Left kidney (tissue), 2 donors: ENCODE measurements around the gene PHKB. TPM values are rescaled to one million over a fixed set of nuclear protein-coding genes. Genes with fewer than 3 reads are reported as not detected.
A peak's percentile ranks its signal among the peaks of the same experiment; 100 is the strongest.
"Not testable (repeated sequence)": the region's sequence is repeated elsewhere in the genome, so short reads cannot be mapped to it uniquely, and the experiment has no call there.

Experiments
- DNase-seq: peaks from one replicate; pipeline ENCODE4 v3.0.0-alpha.2; 2013
- polyA plus RNA-seq: library from polyadenylated mRNA; unstranded; fragments of 120-200 nt; gene quantifications from one replicate; pipeline ENCODE4 v1.2.1, GENCODE V29; 2013; ENCODE audit not compliant: insufficient read length

PHKB gene
- polyA plus RNA-seq, 1 donor: 101 TPM

DNA sequence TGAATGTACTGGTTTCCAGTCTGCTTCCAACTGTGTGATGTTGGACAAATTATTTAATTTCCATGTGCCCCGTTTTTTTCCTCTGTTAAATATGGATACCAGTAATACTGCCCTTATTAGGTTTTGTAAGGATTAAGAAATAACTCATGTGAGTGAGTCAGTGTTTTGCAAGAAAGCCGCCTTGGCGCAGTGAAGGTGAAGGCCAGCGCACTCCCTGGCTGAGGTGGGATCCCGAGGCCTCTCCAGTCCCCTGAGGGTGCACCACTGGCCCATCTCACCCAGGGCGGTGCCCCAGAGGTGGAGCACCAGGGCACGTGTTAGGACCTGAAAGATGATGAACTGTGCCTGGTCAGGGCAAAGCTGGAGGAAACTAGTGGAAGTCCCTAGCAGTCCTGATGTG is 43.5 kb downstream of the PHKB start:
- DNase-seq: no peak

DNA sequence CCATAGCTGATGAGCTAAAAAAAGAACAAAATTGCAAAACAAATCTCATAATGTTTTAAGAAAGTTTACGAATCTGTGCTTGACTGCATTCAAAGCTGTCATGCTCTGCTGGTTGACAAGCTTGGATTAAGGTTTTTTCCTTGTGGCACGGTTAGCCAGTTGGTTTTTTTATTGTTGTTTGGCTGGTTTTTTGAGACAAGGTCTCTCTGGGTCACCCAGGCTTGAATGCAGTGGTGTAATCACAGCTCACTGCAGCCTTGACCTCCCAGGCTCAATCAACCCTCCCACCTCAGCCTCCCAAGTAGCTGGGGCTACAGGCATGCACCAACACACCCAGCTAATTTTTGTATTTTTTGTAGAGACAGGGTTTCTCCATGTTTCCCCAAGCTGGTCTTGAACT is 45.7 kb downstream of the PHKB start:
- DNase-seq: peak; percentile 22

DNA sequence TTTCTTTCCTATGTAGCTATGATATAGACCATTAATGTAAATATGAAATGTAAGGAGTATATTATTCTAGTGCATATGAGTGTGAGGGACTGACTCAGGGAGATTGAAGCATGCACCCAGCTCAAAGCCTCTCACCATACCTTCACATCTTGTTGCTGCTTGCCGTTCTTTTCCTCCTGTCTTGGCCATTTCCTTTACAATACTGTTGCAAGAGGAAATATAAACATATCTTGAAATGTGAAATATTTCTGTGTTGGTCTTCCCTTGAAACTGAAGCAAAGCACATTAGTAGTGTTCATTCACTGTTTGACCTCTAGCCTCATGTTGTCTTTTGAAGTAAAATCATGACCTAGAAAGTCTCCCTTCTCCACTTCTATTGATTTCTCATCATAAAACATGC is 46.6 kb downstream of the PHKB start:
- no peak for DNase-seq

DNA sequence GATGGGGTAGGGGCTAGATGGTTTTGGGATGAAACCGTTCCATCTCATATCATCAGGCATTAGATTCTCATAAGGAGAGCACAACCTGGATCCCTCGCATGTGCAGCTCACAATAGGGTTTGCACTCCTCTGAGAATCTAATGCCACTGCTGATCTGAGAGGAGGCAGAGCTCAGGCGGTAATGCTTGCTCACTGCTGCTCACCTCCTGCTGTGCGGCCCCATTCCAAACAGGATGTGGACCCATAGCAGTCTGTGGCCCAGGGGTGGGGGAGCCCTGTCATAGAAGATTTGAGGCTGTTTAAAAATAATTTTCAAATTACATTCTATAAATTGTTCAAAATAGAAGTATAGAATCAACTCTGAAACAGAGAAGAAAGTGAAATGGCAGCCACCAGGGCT is 50.8 kb downstream of the PHKB start:
- no peak for DNase-seq

DNA sequence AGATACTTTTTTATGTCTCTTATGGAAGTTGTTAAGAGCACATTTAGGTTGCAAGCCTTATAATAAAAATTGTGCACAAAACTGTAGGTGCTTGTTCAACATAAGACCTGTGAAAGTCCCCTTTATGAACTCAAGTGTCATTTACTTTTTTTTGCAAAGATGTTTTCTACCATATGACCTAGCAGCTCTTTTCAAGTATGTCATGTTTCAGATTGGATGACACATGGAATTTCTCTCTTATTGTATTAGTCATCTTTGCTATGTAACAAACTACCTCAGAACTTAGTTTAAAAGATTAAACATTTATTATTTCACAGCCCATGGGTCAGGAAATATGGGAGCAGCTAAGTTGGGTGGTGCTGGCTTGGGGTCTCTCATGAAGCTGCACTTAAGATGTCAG is 57.9 kb downstream of the PHKB start:
- no peak for DNase-seq

DNA sequence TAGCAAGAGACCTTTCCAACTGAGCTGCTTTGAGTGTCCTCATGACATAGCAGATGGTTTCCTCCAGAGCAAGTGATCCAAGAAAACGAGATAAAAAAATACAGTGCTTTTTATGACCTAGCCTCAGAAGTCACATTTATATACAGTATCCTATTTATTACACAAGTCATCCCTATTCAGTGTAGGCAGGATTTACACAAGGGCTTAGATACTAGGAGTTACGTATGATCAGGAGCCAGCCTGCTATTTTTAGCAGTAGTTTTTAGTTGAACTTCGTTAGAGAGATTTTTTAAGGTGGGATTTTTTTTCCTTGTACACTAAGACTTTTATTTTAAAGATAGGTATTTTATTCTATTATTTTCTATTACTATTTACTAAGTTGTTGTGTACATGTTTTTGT is 58.4 kb downstream of the PHKB start:
- DNase-seq: no peak

DNA sequence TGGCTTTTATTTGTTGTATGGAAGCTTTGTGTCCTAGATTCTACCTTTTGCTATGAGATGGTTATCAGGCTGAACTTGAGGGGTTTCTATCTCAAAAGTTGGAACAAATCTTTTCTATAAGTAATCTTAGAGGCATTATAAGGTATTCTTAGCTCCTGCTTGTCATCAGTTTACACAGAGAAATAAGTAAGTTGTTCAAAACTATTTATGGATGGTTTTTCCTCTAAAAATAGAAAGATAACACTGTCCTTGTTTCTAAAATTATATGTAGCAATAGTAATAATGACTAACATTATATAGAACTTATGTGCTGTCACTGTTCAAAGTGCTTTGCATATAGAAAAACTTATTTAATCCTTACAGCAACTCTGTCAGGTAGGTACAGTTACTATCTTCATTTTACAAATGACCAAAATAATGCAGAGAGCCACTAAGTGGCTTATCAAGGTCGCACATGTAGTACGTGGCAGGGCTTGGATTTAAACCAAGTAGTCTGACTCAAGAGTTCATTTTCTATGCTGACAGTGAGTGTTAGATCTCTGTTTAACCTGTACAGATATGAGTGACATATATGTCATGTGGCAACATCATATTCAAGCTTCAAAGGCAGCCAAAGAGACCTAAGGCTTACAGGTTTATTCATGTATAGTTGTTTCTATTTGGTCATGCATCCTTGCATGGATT is 59.0 kb downstream of the PHKB start:
- DNase-seq: no peak

DNA sequence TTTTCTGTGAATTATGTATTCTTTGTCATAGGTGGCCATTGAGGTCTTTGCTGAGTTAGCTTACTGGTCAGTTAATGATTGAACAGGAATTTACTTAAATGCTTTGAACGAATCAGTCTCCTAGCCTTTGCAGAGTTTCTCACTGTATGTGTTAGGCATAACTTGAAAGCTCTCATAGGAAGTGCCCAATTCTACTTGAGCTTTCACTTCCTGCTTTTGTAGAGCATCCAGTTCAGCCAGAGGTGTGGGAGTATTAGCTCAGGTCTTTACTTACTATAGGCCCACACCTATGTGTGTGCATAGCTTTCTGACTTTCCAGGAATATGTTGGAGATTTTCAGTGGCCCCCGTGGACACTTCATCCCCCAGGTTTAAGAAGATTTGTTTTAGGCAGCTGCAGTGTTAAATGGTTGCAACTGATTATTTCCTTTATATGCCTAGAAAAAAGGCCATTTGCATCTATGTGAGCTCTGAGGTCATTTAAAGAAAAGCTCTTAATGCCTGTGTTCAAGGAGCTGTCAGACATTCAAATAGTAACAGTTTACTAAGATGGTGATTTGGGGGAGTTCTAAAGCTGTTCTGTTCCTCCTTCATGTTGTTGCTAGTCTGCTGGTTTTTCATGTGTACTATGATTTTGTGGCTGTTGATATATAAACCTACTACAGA is 62.3 kb downstream of the PHKB start:
- no peak for DNase-seq

DNA sequence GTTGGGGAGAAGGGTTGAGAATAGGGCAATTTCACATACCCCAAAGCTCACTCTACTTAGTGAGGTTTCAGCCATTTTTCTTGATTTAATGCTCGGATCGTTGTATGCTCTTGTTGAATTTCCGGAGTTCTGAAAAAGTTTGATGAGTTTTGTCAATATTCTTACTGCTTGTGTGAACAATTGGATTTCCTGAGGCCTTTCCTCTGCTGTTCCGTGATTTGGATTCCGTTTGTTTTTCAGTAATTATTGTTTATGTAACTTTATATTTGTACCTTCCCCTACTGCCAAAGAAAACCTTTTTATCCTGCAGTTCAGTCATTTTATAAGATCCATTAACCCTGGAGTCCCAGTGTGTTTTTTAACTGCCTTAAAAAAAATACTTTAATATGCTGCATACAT is 62.9 kb downstream of the PHKB start:
- no peak for DNase-seq

DNA sequence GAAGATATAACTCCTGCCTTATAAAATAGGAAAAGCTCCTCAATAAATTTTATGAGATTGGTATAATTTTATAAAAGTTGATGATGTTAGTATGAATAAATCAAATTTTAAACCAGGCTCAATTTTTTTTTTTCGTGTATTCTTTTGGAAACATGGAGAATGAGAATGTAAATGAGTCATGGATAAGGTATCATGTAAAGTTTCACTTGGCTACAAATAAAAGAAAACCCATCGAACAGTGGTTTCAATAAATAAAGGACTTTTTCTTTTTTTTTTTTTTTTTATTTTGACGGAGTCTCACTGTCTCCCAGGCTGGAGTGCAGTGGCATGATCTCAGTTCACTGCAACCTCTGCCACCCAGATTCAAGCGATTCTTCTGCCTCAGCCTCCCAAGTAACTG is 67.3 kb downstream of the PHKB start:
- no peak for DNase-seq

DNA sequence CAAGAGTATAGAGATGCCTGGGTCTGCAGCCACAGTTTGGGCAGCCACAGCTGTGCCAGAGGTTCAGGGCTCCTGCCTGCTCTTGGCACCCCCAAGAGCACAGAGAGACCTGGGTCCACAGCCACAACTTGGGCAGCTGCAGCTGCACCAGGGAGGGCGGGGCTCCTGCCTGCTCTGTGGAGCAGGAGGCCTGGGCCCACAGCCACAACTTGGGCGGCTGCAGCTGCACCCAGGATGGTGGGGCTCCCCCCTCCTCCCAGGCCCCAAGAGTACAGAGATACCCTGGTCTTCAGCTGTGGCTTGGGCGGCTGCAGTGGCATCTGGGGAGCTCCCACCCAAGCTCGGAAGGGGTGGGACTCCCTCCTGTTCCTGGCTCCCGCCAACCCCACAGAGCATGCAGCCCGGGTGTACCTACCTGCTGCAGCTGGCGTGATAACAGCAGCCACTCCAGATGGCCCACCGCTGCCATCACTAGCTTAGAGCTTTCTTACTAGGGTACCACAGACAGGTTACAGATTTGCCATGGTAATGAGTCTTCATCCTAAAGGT is 72.7 kb downstream of the PHKB start:
- DNase-seq: no peak

DNA sequence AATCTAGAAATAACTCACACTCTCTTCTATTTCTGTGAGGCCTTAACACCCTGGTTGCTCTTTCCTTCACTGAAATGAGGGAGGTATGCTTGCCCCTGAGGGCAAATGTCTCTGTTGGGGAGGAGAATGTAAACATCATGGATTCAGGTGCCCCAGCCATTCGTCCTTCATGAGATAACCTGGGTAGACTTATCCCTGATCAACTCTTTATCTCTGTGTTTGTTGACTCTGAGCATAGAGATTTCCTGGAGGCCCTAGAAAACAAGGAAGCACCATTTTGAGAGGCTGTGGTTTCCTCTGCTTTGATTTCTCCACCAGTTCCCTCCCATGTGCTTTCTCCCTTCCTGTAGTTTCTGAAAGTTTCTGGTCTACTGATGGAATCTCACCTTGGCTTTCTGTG is 77.3 kb downstream of the PHKB start:
- no peak for DNase-seq

DNA sequence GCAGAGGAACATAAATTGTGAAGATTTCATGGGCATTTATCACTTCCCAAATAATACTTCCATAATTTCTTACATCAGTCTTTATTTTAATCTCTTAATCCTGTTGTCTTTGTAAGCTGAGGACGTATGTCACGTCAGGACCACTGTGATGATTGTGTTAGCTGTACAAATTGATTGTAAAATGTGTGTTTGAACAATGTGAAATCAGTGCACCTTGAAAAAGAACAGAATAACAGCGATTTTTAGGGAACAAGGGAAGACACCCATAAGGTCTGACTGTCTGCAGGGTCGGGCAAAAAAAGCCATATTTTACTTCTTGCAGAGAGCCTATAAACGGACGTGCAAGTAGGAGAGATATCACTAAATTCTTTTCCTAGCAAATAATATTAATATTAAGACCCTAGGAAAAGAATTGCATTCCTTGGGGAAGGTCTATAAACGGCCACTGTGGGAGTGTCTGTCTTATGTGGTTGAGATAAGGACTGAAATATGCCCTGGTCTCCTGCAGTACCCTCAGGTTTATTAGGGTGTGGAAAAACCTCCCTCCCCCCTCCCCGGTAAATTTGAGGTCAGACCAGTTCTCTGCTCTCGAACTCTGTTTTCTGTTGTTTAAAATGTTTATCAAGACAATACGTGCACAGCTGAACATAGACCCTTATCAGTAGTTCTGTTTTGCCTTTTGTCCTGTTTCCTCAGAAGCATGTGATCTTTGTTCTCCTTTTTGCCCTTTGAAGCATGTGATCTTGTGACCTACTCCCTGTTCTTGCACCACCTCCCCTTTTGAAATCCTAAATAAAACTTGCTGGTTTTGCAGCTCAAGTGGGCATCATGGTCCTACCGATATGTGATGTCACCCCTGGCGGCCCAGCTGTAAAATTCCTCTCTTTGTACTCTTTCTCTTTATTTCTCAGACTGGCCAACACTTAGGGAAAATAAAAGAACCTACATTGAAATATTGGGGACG is 78.9 kb downstream of the PHKB start:
- DNase-seq: not testable (repeated sequence)

DNA sequence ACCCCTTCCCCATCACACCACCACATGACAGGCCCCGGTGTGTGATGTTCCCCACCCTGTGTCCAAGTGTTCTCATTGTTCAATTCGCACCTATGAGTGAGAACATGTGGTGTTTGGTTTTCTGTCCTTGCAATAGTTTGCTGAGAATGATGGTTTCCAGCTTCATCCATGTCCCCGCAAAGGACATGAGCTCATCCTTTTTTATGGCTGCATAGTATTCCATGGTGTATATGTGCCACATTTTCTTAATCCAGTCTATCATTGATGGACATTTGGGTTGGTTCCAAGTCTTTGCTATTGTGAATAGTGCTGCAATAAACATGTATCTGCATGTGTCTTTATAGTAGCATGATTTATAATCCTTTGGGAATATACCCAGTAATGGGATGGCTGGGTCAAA is 80.0 kb downstream of the PHKB start:
- DNase-seq: not testable (repeated sequence)

DNA sequence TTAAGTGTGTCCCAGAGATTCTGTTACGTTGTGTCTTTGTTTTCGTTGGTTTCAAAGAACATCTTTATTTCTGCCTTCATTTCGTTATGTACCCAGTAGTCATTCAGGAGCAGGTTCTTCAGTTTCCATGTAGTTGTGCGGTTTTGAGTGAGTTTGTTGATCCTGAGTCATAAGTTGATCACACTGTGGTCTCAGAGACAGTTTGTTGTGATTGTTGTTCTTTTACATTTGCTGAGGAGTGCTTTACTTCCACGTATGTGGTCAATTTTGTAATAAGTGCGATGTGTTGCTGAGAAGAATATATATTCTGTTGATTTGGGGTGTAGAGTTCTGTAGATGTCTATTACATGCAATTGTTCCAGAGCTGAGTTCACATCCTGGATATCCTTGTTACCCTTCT is 83.1 kb downstream of the PHKB start:
- DNase-seq: not testable (repeated sequence)

DNA sequence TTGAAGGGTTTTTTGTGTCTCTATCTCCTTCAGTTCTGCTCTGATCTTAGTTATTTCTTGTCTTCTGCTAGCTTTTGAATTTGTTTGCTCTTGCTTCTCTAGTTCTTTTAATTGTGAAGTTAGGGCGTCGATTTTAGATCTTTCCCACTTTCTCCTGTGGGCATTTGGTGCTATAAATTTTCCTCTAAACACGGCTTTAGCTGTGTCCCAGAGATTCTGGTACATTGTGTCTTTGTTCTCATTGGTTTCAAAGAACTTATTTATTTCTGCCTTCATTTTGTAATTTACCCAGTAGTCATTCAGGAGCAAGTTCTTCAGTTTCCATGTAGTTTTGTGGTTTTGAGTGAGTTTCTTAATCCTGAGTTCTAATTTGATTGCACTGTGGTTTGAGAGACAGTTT is 90.1 kb downstream of the PHKB start:
- not testable (repeated sequence) for DNase-seq

DNA sequence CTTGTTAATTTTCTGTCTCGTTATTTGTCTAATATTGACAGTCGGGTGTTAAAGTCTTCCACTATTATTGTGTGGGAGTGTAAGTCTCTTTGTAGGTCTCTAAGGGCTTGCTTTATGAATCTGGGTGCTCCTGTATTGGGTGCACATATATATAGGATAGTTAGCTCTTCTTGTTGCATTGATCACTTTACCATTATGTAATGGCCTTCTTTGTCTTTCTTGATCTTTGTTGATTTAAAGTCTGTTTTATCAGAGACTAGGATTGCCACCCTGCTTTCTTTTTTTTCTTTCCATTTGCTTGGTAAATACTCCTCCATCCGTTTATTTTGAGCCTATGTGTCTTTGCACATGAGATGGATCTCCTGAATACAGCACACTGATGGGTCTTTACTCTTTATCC is 90.6 kb downstream of the PHKB start:
- DNase-seq: not testable (repeated sequence)

DNA sequence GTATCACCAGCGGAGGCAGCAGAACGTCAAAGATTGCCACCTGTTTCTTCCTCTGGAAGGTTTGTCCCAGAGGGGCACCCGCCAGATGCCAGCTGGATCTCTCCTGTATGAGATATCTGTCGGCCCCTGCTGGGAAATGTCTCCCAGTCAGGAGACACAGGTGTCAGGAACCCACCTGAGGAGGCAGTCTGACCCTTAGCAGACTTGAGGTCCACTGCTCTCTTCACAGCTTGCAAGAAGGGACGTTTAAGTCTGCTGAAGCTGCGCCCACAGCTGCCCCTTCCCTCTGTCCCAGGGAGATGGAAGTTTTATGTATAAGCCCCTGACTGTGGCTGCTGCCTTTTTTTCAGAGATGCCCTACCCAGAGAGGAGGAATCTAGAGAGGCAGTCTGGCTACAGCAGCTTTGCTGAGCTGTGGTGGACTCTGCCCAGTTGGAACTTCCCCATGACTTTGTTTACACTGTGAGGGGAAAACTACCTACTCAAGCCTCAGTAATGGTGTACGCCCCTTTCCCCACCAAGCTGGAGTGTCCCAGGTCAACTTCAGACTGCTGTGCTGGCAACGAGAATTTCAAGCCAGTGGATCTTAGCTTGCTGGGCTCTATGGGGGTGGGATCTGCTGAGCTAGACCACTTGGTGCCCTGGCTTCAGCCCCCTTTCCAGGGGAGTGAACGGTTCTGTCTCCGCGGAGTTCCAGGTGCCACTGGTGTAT is 92.9 kb downstream of the PHKB start:
- DNase-seq: no peak

DNA sequence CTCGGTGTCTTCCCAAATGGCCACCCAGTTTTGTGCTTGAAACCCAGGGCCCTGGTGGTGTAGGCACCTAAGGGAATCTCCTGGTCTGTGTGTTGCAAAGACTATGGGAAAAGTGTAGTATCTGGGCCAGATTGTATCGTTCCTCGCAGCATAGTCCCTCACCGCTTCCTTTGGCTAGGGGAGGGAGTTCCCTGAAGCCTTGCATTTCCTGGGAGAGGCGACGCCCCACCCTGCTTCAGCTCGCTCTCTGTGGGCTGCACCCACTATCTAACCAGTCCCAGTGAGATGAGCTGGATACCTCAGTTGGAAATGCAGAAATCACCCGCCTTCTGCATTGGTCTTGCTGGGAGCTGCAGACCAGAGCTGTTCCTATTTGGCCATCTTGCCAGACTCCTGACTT is 93.5 kb downstream of the PHKB start:
- DNase-seq: not testable (repeated sequence)

DNA sequence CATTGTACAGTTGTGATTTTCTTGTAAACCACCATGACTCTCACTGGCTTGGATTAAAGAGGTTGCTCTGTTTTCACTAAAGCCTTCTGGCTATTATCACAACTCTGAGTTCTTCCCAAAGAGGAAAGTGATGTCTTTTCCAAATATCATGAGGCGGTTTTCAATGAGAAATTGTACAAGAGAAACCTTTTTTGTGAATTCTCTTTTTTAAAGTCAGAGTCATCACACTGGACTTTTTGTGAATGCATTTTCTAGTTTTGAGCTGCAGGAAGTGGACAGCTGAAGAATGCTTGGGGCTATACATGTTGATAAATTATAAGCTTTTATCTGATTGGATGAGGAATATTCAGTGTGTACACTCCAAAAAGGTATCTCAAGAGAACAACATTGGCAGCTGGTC is 100.2 kb downstream of the PHKB start:
- no peak for DNase-seq

DNA sequence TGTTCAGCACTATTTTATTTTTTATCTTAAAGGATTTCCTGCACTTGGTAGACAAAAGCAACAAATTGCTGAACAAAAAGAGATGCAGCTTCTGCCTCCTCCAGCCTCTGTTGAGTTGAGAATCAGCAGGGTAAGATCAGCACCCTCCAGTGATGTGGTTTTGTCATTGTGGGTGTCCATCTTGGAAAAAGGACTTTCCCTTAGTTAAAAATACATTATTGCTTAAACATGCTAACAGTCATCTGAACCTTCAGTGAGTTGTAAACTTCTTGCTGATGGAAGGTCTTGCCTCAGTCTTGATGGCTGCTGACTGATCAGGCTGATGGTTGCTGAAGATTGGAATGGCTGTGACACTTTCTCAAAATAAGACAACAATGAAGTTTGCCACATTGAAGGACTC is 101.2 kb downstream of the PHKB start:
- DNase-seq: no peak

DNA sequence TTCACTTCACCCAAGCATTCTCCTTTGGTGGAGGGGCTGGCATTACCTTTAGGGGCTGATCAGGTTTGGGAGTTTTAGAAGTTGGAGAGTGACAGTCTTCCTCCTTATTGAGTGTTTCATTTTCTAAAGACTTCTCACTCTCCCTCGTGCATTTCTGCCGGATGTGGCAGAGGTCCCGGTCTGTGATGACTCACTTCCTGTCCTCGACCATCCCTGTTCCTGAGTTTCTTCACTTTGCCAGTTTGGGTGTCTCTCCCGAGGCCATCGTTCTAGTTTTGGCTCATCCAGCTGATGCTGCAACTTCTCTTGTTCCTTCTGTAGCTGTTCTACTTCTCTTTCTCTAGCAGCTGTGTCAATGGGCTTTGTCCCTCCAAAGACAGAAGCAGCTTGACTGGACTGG is 104.3 kb downstream of the PHKB start:
- DNase-seq: no peak
